NCI-H2196 (cell line): ENCODE measurements around the gene DDIT3.

Source experiments
- DNase-seq: peaks from one replicate; lab custom pipeline; 2025; ENCODE audit not compliant: unreplicated experiment; lab: John Stamatoyannopoulos, UW

Gene DDIT3

DNA sequence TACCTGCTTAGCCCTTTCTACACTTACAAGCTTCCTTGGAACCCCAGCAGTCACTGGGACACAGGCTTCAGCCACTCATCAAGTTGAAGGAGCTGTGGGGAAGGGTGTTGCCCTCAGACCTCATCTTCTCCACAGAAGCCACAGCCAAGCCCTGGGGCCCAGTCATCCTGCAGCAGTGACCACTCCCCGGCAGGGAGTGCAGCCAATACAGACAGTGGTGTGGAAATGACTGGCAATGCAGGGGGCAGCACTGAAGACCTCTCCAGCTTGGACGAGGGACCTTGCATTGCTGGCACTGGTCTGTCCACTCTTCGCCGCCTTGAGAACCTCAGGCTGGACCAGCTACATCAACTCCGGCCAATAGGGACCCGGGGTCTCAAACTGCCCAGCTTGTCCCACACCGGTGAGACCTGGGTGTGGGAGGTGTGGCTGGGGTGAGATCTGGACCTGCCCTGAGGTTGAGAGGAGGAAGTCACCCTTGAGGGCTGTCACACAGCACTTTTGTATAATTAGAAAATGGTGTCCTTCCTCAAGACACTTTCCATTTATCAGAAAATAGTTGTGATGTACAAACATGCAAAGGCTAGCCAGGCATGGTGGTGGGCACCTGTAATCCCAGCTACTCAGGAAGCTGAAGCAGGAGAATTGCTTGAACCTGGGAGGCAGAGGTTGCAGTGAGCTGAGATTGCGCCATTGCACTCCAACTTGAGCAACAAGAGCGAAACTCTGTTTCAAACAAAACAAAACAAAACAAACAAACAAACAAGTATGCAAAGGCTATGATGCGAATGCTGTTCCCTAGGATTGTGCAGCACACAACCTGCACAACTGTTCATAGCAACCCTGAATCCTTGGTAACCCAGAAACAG is 50.8 kb downstream of the DDIT3 start:
- DNase-seq: no peak

DNA sequence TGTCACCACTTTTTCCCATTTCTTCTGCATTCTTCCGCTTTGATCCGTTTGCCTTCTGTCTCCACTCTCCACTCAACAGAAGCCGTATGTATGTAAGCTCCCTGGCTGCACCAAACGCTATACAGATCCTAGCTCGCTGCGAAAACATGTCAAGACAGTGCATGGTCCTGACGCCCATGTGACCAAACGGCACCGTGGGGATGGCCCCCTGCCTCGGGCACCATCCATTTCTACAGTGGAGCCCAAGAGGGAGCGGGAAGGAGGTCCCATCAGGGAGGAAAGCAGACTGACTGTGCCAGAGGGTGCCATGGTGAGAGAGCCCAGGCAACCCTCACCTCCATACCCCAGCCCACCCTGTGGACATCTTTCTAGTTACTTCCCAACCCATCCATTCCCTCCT is 52.4 kb downstream of the DDIT3 start:
- no peak for DNase-seq

- no peak for DNase-seq
These were observed 53.0 kb downstream of the DDIT3 start for GRCh38 chr12:57467212-57467874.
